Hepatocyte (in vitro differentiated cells): ENCODE measurements around the gene SNED1. TPM values are rescaled to one million over a fixed set of nuclear protein-coding genes. Genes with fewer than 3 reads are reported as not detected.

Experiments
- DNase-seq: peaks from one replicate; pipeline ENCODE4 v3.0.0-alpha.2; 2016; ENCODE audit warnings: low spot score
- H2AFZ ChIP-seq: fragments of 200-600 bp; sonication (generic); 2 replicates; pipeline ENCODE4 v1.6.0; 2016; ENCODE audit warnings: antibody characterized with exemption, mild to moderate bottlenecking
- H3K27ac ChIP-seq: fragments of 200-600 bp; sonication (generic); 2 replicates; pipeline ENCODE4 v1.5.1; 2016; ENCODE audit warnings: mild to moderate bottlenecking
- H3K27me3 ChIP-seq: fragments of 200-600 bp; sonication (generic); 2 replicates; pipeline ENCODE4 v1.6.1; 2016
- H3K36me3 ChIP-seq: fragments of 200-600 bp; sonication (generic); replicated peaks from 2 replicates; pipeline ENCODE4 v1.5.1; 2016; ENCODE audit warnings: low read depth; ENCODE audit not compliant: insufficient read depth
- H3K4me1 ChIP-seq: fragments of 200-600 bp; sonication (generic); 2 replicates; pipeline ENCODE4 v1.5.1; 2016; ENCODE audit warnings: mild to moderate bottlenecking, moderate library complexity; ENCODE audit not compliant: insufficient read depth
- H3K4me2 ChIP-seq: fragments of 200-600 bp; sonication (generic); 2 replicates; pipeline ENCODE4 v1.6.0; 2016
- H3K4me3 ChIP-seq: fragments of 200-600 bp; sonication (generic); 2 replicates; pipeline ENCODE4 v1.5.1; 2016; ENCODE audit warnings: mild to moderate bottlenecking
- H3K79me2 ChIP-seq: fragments of 200-600 bp; sonication (generic); 2 replicates; pipeline ENCODE4 v1.6.0; 2017; ENCODE audit warnings: mild to moderate bottlenecking
- H3K9me2 ChIP-seq: fragments of 200-600 bp; sonication (generic); replicated peaks from 2 replicates; pipeline ENCODE4 v1.6.0; 2017; ENCODE audit warnings: mild to moderate bottlenecking; ENCODE audit not compliant: insufficient read depth
- H3K9me3 ChIP-seq: fragments of 200-600 bp; sonication (generic); 2 replicates; pipeline ENCODE4 v1.5.1; 2016; ENCODE audit warnings: low read depth, mild to moderate bottlenecking
- H4K20me1 ChIP-seq: fragments of 200-600 bp; sonication (generic); 2 replicates; pipeline ENCODE4 v1.6.0; 2016; ENCODE audit warnings: mild to moderate bottlenecking; ENCODE audit not compliant: insufficient read depth, poor library complexity, severe bottlenecking
- CTCF ChIP-seq: fragments of 200-600 bp; sonication (generic); IDR thresholded peaks from 2 replicates; pipeline ENCODE4 v1.5.1; 2016; ENCODE audit warnings: antibody characterized with exemption, mild to moderate bottlenecking; ENCODE audit not compliant: poor library complexity
- EZH2 ChIP-seq: fragments of 200-600 bp; sonication (generic); IDR thresholded peaks from 2 replicates; pipeline ENCODE4 v1.6.1; 2016; ENCODE audit warnings: antibody characterized with exemption, mild to moderate bottlenecking, borderline replicate concordance
- EZH2phosphoT487 ChIP-seq: fragments of 200-600 bp; sonication (generic); IDR thresholded peaks from one replicate; pipeline ENCODE4 v1.6.1; 2018; ENCODE audit warnings: antibody characterized with exemption, mild to moderate bottlenecking, low read depth, moderate library complexity; ENCODE audit not compliant: unreplicated experiment, severe bottlenecking
- WGBS: methylation state at CpG from one replicate; pipeline ENCODE4 v1.1.6; 2016; ENCODE audit warnings: low lambda C conversion rate; ENCODE audit errors: missing lambda C conversion rate; 5-methylcytosine and 5-hydroxymethylcytosine counted together
- polyA plus RNA-seq: library from polyadenylated mRNA; unstranded; fragments of >200 nt; fragmentation: Nextera tagmentation; extraction: Ambion mirVana; gene quantifications from 2 replicates; pipeline ENCODE4 v1.2.1, GENCODE V29; 2016
- total RNA-seq: library from RNA; depleted of rRNA; stranded (reverse); fragments of >200 nt; gene quantifications from 2 replicates; pipeline ENCODE4 v1.2.3, GENCODE V29; 2014

The SNED1 gene
- total and polyA plus RNA-seq, 2 experiments from 2014 or later = 4.6 to 6.5 TPM

- TF ChIP-seq EZH2 = no peak
- no peak for TF ChIP-seq CTCF
- no peak for TF ChIP-seq EZH2phosphoT487
- Histone ChIP-seq H3K27ac (no peak overlapping the region), H4K20me1 (no peaks in the 10 kb centered on the region), H3K27me3 (peaks cover 12% of the 10 kb centered on the region), H3K4me1 (no peaks in the 10 kb centered on the region), H3K79me2 (no peaks in the 10 kb centered on the region), H2AFZ (no peak overlapping the region), H3K36me3 (no peaks in the 10 kb centered on the region), H3K9me3 (no peaks in the 10 kb centered on the region), H3K4me2 (no peak overlapping the region), H3K9me2 (no peaks in the 10 kb centered on the region), H3K4me3 (no peak overlapping the region)
- 93% methylated on average over 2 of the region's 2 CpGs for WGBS
- DNase-seq = no peak
These were observed 5.0 kb downstream of the SNED1 start for GRCh38 chr2:241003369-241003768.

- H2AFZ ChIP-seq = no peak overlapping the region
- TF ChIP-seq CTCF (no peak), EZH2 (no peak), EZH2phosphoT487 (no peak)
- peaks cover 12% of the 10 kb centered on the region for H3K27me3 ChIP-seq
- H3K4me2 ChIP-seq = no peak overlapping the region
- H3K79me2 ChIP-seq = no peaks in the 10 kb centered on the region
- H4K20me1 ChIP-seq = no peaks in the 10 kb centered on the region
- H3K9me2 ChIP-seq = no peaks in the 10 kb centered on the region
- no peaks in the 10 kb centered on the region for H3K36me3 ChIP-seq
- no peak overlapping the region for H3K4me3 ChIP-seq
- no peaks in the 10 kb centered on the region for H3K4me1 ChIP-seq
- 96% methylated on average over 1 of the region's 1 CpG for WGBS
- no peak overlapping the region for H3K27ac ChIP-seq
- H3K9me3 ChIP-seq = no peaks in the 10 kb centered on the region
- no peak for DNase-seq
These were observed 5.6 kb downstream of the SNED1 start for GRCh38 chr2:241003830-241004564.

DNA sequence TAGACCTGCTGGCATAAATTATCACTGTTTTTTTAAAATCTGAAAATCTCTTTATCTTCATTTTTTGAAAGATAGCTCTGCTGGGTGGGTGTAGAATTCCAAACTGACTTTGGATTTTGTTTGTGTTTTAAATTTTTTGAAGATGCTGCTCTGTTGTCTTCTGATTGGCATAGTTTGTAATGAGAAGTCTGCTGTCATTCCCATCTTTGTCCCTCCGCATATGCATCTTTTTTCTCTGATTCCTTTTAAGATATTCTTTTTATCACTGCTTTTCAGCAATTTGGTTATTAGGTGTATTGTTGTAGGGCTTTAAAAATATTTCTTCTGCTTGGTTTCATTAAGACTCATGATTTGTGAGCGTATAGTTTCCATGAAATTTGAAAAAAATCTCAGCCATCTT, 7.2 kb downstream of the SNED1 start:
- no peaks in the 10 kb centered on the region for H4K20me1 ChIP-seq
- H3K79me2 ChIP-seq = no peaks in the 10 kb centered on the region
- 93% methylated on average over 2 of the region's 2 CpGs for WGBS
- H3K4me1 ChIP-seq = peaks cover 15% of the 10 kb centered on the region
- DNase-seq = no peak
- H3K4me3 ChIP-seq = no peak overlapping the region
- H3K27me3 ChIP-seq = no peaks in the 10 kb centered on the region
- no peak overlapping the region for H3K4me2 ChIP-seq
- no peaks in the 10 kb centered on the region for H3K36me3 ChIP-seq
- no peaks in the 10 kb centered on the region for H3K9me2 ChIP-seq
- no peak overlapping the region for H2AFZ ChIP-seq
- H3K9me3 ChIP-seq = no peaks in the 10 kb centered on the region
- TF ChIP-seq CTCF (no peak), EZH2 (no peak)
- no peak overlapping the region for H3K27ac ChIP-seq

GRCh38 chr2:241006412-241006811, 8.0 kb downstream of the SNED1 start:
- WGBS = 88% methylated on average over 3 of the region's 3 CpGs
- H3K36me3 ChIP-seq = no peaks in the 10 kb centered on the region
- H4K20me1 ChIP-seq = no peaks in the 10 kb centered on the region
- H3K4me3 ChIP-seq = no peak overlapping the region
- no peak overlapping the region for H2AFZ ChIP-seq
- no peak overlapping the region for H3K4me2 ChIP-seq
- H3K27ac ChIP-seq = no peak overlapping the region
- H3K79me2 ChIP-seq = no peaks in the 10 kb centered on the region
- TF ChIP-seq EZH2phosphoT487 = no peak
- no peak for TF ChIP-seq EZH2
- no peak for TF ChIP-seq CTCF
- DNase-seq = no peak
- no peaks in the 10 kb centered on the region for H3K9me2 ChIP-seq
- peaks cover 17% of the 10 kb centered on the region for H3K4me1 ChIP-seq
- H3K27me3 ChIP-seq = no peaks in the 10 kb centered on the region
- H3K9me3 ChIP-seq = no peaks in the 10 kb centered on the region
